HCEC 1CT (cell line): ENCODE measurements around the gene CREB3L2.
"Not testable (repeated sequence)": the region's sequence is repeated elsewhere in the genome, so short reads cannot be mapped to it uniquely, and the experiment has no call there.

Experiments
- DNase-seq: peaks from one replicate; pipeline ENCODE4 v3.0.0-alpha.2; 2017

CREB3L2 gene

GRCh38 chr7:137986252-137987017 lies 15.5 kb downstream of the CREB3L2 start:
- DNase-seq: peak; percentile 67

- DNase-seq: no peak
Measured at GRCh38 chr7:137985897-137986251, 16.0 kb downstream of the CREB3L2 start.

- DNase-seq: no peak
Measured at GRCh38 chr7:137985253-137985896, 16.5 kb downstream of the CREB3L2 start.

- no peak for DNase-seq
Measured at GRCh38 chr7:137984181-137985041, 17.5 kb downstream of the CREB3L2 start.

- DNase-seq: no peak
Measured at GRCh38 chr7:137983323-137984008, 18.4 kb downstream of the CREB3L2 start.

GRCh38 chr7:137982394-137982793 lies 19.5 kb downstream of the CREB3L2 start:
- not testable (repeated sequence) for DNase-seq

GRCh38 chr7:137981668-137982067 lies 20.2 kb downstream of the CREB3L2 start:
- DNase-seq: no peak

- peak; percentile 42 for DNase-seq
Measured at GRCh38 chr7:137981175-137981574, 20.7 kb downstream of the CREB3L2 start.

- no peak for DNase-seq
Measured at GRCh38 chr7:137980308-137980707, 21.6 kb downstream of the CREB3L2 start.

GRCh38 chr7:137978464-137979237 lies 23.2 kb downstream of the CREB3L2 start:
- peak; percentile 99 for DNase-seq

- peak; percentile 60 for DNase-seq
Measured at GRCh38 chr7:137977173-137977572, 24.7 kb downstream of the CREB3L2 start.

- DNase-seq: no peak
Measured at GRCh38 chr7:137976696-137977095, 25.2 kb downstream of the CREB3L2 start.

- DNase-seq: no peak
Measured at GRCh38 chr7:137976232-137976631, 25.7 kb downstream of the CREB3L2 start.

GRCh38 chr7:137975768-137976167 lies 26.1 kb downstream of the CREB3L2 start:
- peak; percentile 67 for DNase-seq

GRCh38 chr7:137975221-137975620 lies 26.7 kb downstream of the CREB3L2 start:
- DNase-seq: peak; percentile 95

- no peak for DNase-seq
Measured at GRCh38 chr7:137974766-137975165, 27.1 kb downstream of the CREB3L2 start.

- DNase-seq: peak; percentile 82
Measured at GRCh38 chr7:137970253-137970975, 31.5 kb downstream of the CREB3L2 start.

GRCh38 chr7:137969828-137970227 lies 32.1 kb downstream of the CREB3L2 start:
- DNase-seq: no peak

GRCh38 chr7:137968890-137969289 lies 33.0 kb downstream of the CREB3L2 start:
- DNase-seq: no peak

GRCh38 chr7:137968339-137968738 lies 33.5 kb downstream of the CREB3L2 start:
- not testable (repeated sequence) for DNase-seq
